ENCODE data around the gene BPIFA1.

The BPIFA1 gene

GRCh38 chr20:33235696-33236095 is at the start of gene BPIFA1:
Gene BPIFA1 (plus strand): TSS chr20:33235996. CDS start chr20:33237712, 1,716 bp downstream.
- no peak for TF ChIP-seq CTCF (IDR thresholded peaks at IDR 0.05; ENCODE audit: low read depth, low read length)
- no peak for DNase-seq (ENCODE audit: low read depth in 2 of 2)
- H3K4me3 ChIP-seq (replicated peaks in 1 of 2; ENCODE audit: low read depth in 2 of 2, low read length in 2 of 2) = no peak within 1 kb of the TSS

GRCh38 chr20:33187491-33187890 is 48.3 kb upstream of the BPIFA1 start:
- no peak overlapping the region for H3K4me3 ChIP-seq (replicated peaks in 1 of 2; ENCODE audit: low read depth in 2 of 2, low read length in 2 of 2)
- TF ChIP-seq CTCF (IDR thresholded peaks at IDR 0.05; ENCODE audit: low read depth, low read length) = no peak
- DNase-seq (ENCODE audit: low read depth in 2 of 2) = no peak

GRCh38 chr20:33188421-33188820 is 47.4 kb upstream of the BPIFA1 start:
- H3K4me3 ChIP-seq (replicated peaks in 1 of 2; ENCODE audit: low read depth in 2 of 2, low read length in 2 of 2) = no peak overlapping the region
- DNase-seq (ENCODE audit: low read depth in 2 of 2) = no peak
- no peak for TF ChIP-seq CTCF (IDR thresholded peaks at IDR 0.05; ENCODE audit: low read depth, low read length)

- no peak for TF ChIP-seq CTCF (IDR thresholded peaks at IDR 0.05; ENCODE audit: low read depth, low read length)
- no peak overlapping the region for H3K4me3 ChIP-seq (replicated peaks in 1 of 2; ENCODE audit: low read depth in 2 of 2, low read length in 2 of 2)
- no peak for DNase-seq (ENCODE audit: low read depth in 2 of 2)
Measured at GRCh38 chr20:33191484-33191883, 44.3 kb upstream of the BPIFA1 start.

GRCh38 chr20:33191955-33192354 is 43.8 kb upstream of the BPIFA1 start:
- no peak overlapping the region for H3K4me3 ChIP-seq (replicated peaks in 1 of 2; ENCODE audit: low read depth in 2 of 2, low read length in 2 of 2)
- DNase-seq (ENCODE audit: low read depth in 2 of 2) = no peak
- no peak for TF ChIP-seq CTCF (IDR thresholded peaks at IDR 0.05; ENCODE audit: low read depth, low read length)

- no peak overlapping the region for H3K4me3 ChIP-seq (replicated peaks in 1 of 2; ENCODE audit: low read depth in 2 of 2, low read length in 2 of 2)
- TF ChIP-seq CTCF (IDR thresholded peaks at IDR 0.05; ENCODE audit: low read depth, low read length) = no peak
- DNase-seq (ENCODE audit: low read depth in 2 of 2) = no peak
Measured at GRCh38 chr20:33192912-33193501, 42.8 kb upstream of the BPIFA1 start.

GRCh38 chr20:33199026-33199425 is 36.8 kb upstream of the BPIFA1 start:
- no peak for TF ChIP-seq CTCF (IDR thresholded peaks at IDR 0.05; ENCODE audit: low read depth, low read length)
- no peak for DNase-seq (ENCODE audit: low read depth in 2 of 2)
- no peak overlapping the region for H3K4me3 ChIP-seq (replicated peaks in 1 of 2; ENCODE audit: low read depth in 2 of 2, low read length in 2 of 2)

Measured in cardiac fibroblast (primary cell).